ENCODE measurements around the gene TRERF1. TPM values are rescaled to one million over a fixed set of nuclear protein-coding genes. Genes with fewer than 3 reads are reported as not detected.

Gene TRERF1
- polyA plus RNA-seq, 3 donors = 0.58 to 10.0 (median 2.0) TPM

DNA sequence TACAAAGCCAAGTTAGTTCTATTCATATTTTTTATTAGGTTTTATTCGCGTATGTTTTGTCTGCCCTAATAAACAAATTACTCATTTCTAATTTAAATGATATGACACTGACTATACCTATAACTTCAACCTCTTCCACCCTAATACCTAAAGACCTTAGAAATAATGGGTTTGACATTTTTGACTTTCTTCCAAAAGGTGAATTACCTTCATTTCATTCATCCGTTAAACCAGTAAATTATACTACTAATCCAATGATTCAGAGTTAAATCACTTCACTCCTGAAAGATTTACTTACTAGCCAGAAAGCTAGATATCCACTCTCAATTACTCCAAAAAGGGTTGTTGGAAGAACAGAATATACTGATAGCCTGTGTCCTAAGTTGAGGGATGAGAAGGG, 239.3 kb downstream of the TRERF1 start:
- WGBS (ENCODE audit: insufficient coverage) = no CpG with 5 or more reads among the region's 3 CpGs
- H3K36me3 ChIP-seq (replicated peaks in 1 of 2; ENCODE audit: control insufficient read depth in 1 of 2, insufficient read depth in 2 of 2, low read length in 2 of 2) = peaks cover 62 to 69% of the 10 kb centered on the region in 2 donors
- H3K4me3 ChIP-seq (replicated peaks in 1 of 3; ENCODE audit: low read depth in 2 of 3, low read length in 3 of 3) = no peak overlapping the region
- no peak overlapping the region for H2AFZ ChIP-seq (ENCODE audit: insufficient read depth, low read depth, low read length, poor library complexity, severe bottlenecking)
- Mint-ChIP-seq H3K27ac (no peak overlapping the region), H3K4me1 (peaks cover 13% of the 10 kb centered on the region), H3K36me3 (peaks cover 52 to 61% of the 10 kb centered on the region in 2 donors), H3K4me3 (no peak overlapping the region), H3K9me3 (peaks cover 0 to under 1% (median 0%) of the 10 kb centered on the region in 7 donors), H3K27me3 (ENCODE audit: low read depth in 3 of 3) (no peaks in the 10 kb centered on the region)
- H4K20me1 ChIP-seq (ENCODE audit: insufficient read depth, low read length) = no peaks in the 10 kb centered on the region
- intact Hi-C loops (cut with micrococcal nuclease) = loop anchor here in 1 of 2 donors (10.0 kb wide), 1 partner anchor 428 kb away; the partner anchor contains the start of genes PRICKLE4 and TOMM6
- H3K27ac ChIP-seq (ENCODE audit: low read depth in 1 of 2, low read length in 2 of 2) = no peak overlapping the region
- no peaks in the 10 kb centered on the region for H3K27me3 ChIP-seq (ENCODE audit: control insufficient read depth in 2 of 2, insufficient read depth in 2 of 2, low read length in 2 of 2)
- H3K4me1 ChIP-seq (ENCODE audit: control insufficient read depth in 1 of 2, insufficient read depth in 2 of 2, low read length in 2 of 2) = peaks cover 10 to 12% of the 10 kb centered on the region in 2 donors
- H3K9ac ChIP-seq (ENCODE audit: insufficient read depth, low read length, poor library complexity, severe bottlenecking) = no peak overlapping the region
- DNase-seq = no peak
- H3K79me2 ChIP-seq (ENCODE audit: insufficient read depth, low read length) = peaks cover 34% of the 10 kb centered on the region
- H3K9me3 ChIP-seq (replicated peaks in 1 of 2; ENCODE audit: control insufficient read depth in 1 of 2, insufficient read depth in 1 of 2, low read length in 2 of 2) = no peaks in the 10 kb centered on the region
- TF ChIP-seq, protein P1, sequence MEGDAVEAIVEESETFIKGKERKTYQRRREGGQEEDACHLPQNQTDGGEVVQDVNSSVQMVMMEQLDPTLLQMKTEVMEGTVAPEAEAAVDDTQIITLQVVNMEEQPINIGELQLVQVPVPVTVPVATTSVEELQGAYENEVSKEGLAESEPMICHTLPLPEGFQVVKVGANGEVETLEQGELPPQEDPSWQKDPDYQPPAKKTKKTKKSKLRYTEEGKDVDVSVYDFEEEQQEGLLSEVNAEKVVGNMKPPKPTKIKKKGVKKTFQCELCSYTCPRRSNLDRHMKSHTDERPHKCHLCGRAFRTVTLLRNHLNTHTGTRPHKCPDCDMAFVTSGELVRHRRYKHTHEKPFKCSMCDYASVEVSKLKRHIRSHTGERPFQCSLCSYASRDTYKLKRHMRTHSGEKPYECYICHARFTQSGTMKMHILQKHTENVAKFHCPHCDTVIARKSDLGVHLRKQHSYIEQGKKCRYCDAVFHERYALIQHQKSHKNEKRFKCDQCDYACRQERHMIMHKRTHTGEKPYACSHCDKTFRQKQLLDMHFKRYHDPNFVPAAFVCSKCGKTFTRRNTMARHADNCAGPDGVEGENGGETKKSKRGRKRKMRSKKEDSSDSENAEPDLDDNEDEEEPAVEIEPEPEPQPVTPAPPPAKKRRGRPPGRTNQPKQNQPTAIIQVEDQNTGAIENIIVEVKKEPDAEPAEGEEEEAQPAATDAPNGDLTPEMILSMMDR (IDR thresholded peaks at IDR 0.05) = no peak
- no peak overlapping the region for H3K4me2 ChIP-seq (replicated peaks; ENCODE audit: extremely low read depth, low read length, poor library complexity, severe bottlenecking)

DNA sequence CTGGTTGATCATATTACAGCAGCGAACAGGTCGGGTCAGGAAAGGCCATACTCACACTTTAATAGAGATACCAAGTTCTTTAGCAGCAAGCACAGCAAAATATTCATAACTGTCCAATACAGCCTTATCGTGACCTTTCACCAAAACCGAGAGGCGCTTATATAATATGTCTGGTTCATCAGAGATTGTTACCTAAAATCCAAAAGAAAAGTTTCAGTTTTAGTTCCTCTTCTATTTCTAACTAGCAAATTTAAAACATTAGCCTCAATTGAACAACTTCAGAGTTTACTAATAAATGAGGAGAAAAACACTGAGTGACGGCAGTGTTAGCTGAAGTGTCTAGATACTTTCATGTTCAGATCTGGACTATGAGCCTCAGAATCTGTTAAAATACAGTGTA, 240.0 kb downstream of the TRERF1 start:
- no peak overlapping the region for H3K9ac ChIP-seq (ENCODE audit: insufficient read depth, low read length, poor library complexity, severe bottlenecking)
- H2AFZ ChIP-seq (ENCODE audit: insufficient read depth, low read depth, low read length, poor library complexity, severe bottlenecking) = no peak overlapping the region
- peaks cover 12% of the 10 kb centered on the region for H3K4me1 Mint-ChIP-seq
- TF ChIP-seq, protein P1 (IDR thresholded peaks at IDR 0.05) = no peak
- H3K36me3 Mint-ChIP-seq = peaks cover 56 to 68% of the 10 kb centered on the region in 2 donors
- H3K9me3 Mint-ChIP-seq = no peaks in the 10 kb centered on the region
- no peak overlapping the region for H3K27ac ChIP-seq (ENCODE audit: low read depth in 1 of 2, low read length in 2 of 2)
- no peak overlapping the region for H3K4me3 Mint-ChIP-seq
- no peak overlapping the region for H3K4me3 ChIP-seq (replicated peaks in 1 of 3; ENCODE audit: low read depth in 2 of 3, low read length in 3 of 3)
- no peaks in the 10 kb centered on the region for H4K20me1 ChIP-seq (ENCODE audit: insufficient read depth, low read length)
- no peaks in the 10 kb centered on the region for H3K27me3 Mint-ChIP-seq (ENCODE audit: low read depth in 3 of 3)
- WGBS (ENCODE audit: insufficient coverage) = no CpG with 5 or more reads among the region's 6 CpGs
- no peaks in the 10 kb centered on the region for H3K27me3 ChIP-seq (ENCODE audit: control insufficient read depth in 2 of 2, insufficient read depth in 2 of 2, low read length in 2 of 2)
- peaks cover 3 to 5% of the 10 kb centered on the region in 2 donors for H3K4me1 ChIP-seq (ENCODE audit: control insufficient read depth in 1 of 2, insufficient read depth in 2 of 2, low read length in 2 of 2)
- H3K9me3 ChIP-seq (replicated peaks in 1 of 2; ENCODE audit: control insufficient read depth in 1 of 2, insufficient read depth in 1 of 2, low read length in 2 of 2) = no peaks in the 10 kb centered on the region
- H3K79me2 ChIP-seq (ENCODE audit: insufficient read depth, low read length) = peaks cover 27% of the 10 kb centered on the region
- intact Hi-C loops (cut with micrococcal nuclease) = loop anchor here in 1 of 2 donors (10.0 kb wide), 1 partner anchor 427 kb away; the partner anchor contains the start of genes PRICKLE4 and TOMM6
- H3K27ac Mint-ChIP-seq = no peak overlapping the region
- peaks cover 67 to 75% of the 10 kb centered on the region in 2 donors for H3K36me3 ChIP-seq (replicated peaks in 1 of 2; ENCODE audit: control insufficient read depth in 1 of 2, insufficient read depth in 2 of 2, low read length in 2 of 2)
- DNase-seq = no peak
- no peak overlapping the region for H3K4me2 ChIP-seq (replicated peaks; ENCODE audit: extremely low read depth, low read length, poor library complexity, severe bottlenecking)
